GM12872 (cell line): ENCODE data around the gene SCN4A.
"Not testable (repeated sequence)": the region's sequence is repeated elsewhere in the genome, so short reads cannot be mapped to it uniquely, and the experiment has no call there.

ENCODE experiments used
- TF ChIP-seq, protein P1 (sequence below): IDR thresholded peaks from 3 replicates; pipeline ENCODE4 v1.5.1; 2011; ENCODE audit warnings: low read depth, mild to moderate bottlenecking, low read length, moderate library complexity; ENCODE audit not compliant: insufficient read depth

SCN4A gene

DNA sequence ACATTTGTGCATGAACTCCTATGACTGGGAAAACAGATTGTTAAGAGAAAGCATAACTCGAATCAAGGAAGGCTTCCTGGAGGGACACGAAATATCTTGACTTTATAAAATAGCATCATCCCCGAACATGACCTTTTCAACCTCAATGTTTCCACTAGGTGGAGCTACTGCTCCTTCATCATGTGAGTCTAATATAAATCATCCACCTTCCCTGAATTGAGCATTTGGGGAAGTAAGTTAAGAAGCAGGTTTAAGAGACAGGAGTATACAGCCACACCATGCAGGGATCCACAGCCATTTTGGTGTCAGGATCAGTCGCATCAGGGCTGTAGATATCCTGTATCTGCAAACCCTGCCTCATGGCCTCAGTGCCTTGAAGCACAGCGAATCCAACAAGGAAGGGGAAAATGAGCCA lies 68.9 kb downstream of the SCN4A start:
- TF ChIP-seq, protein P1, sequence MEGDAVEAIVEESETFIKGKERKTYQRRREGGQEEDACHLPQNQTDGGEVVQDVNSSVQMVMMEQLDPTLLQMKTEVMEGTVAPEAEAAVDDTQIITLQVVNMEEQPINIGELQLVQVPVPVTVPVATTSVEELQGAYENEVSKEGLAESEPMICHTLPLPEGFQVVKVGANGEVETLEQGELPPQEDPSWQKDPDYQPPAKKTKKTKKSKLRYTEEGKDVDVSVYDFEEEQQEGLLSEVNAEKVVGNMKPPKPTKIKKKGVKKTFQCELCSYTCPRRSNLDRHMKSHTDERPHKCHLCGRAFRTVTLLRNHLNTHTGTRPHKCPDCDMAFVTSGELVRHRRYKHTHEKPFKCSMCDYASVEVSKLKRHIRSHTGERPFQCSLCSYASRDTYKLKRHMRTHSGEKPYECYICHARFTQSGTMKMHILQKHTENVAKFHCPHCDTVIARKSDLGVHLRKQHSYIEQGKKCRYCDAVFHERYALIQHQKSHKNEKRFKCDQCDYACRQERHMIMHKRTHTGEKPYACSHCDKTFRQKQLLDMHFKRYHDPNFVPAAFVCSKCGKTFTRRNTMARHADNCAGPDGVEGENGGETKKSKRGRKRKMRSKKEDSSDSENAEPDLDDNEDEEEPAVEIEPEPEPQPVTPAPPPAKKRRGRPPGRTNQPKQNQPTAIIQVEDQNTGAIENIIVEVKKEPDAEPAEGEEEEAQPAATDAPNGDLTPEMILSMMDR, result peak; percentile 39; the same call in 1 of the 3 replicates

DNA sequence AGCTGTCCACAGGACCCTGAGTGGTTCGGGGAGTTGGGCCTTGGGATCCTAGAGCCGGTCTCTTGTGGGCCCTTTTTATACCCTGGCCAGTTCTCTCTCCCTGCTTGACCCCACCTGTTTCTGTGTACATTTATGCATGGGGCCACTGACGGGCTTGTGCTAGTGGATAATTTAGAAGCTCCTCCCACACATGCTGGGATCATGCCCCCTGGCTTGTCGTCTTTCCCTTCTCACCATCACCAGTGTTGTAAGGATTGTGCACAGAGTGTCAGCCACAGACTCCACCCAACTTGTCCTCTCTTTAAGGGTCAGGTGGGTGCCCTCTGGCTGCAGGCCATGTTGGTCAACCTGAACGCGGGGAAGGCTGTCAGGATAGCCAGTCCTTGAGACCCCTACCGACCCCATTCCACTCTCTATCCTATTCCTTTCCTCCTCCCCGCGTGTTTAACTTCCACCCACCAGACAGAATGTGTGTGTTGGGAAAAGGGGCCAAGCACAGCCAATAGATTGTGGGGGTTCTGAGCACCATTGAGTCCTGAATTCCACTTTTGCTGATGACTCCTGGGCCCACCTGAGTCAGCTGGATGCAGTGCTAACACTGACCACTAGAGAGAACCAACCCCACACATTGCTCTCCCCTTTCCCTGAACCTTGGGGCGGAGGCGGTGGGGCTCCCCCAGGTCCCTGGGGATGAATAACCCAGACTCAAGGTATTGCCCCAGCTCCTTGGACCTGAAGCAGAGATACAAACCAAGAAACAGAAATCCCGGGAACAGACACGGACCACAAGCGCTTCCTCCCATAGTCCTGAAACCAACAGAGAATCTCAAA lies 76.0 kb downstream of the SCN4A start, which contains the start of gene CSH1:
Gene CSH1 (minus strand): TSS at position 51 of the 831 bp plus-strand sequence. CDS start 63 bp downstream, outside the sequence.
- TF ChIP-seq, protein P1, result not testable (repeated sequence)

DNA sequence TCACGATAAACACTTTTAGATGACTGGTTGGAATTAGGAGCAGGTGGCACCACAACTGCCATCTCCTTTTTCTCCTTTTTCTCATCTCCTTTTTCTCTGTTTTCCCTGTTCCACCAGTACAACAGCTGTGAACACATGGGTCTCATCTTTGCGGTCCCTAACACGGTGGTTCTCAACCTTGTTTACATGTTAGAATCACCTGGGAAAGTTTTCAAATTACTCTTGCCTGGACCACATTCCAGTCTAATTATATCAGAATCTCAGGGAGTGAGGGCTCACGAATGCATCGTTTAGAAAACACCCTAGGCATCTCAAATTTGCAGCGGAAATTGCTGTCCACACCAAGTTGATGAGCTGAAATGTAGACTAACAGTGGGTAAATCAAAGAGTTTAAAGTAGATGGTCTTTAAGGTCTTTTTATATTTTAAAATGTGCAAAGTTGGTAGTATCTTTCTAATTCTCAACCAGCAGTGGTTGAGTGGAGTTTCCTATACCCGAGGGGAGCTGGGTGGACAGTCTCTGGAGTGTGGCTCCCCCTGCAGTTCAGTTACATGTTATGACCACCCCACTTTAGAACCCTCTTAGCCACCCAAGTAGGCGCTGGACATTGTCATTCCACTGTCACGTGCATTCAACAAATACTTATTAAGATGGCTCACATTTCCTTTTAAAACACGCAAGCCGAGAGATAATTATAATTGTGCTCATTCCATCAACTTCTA lies 80.2 kb downstream of the SCN4A start:
- TF ChIP-seq, protein P1, result peak; percentile 33

DNA sequence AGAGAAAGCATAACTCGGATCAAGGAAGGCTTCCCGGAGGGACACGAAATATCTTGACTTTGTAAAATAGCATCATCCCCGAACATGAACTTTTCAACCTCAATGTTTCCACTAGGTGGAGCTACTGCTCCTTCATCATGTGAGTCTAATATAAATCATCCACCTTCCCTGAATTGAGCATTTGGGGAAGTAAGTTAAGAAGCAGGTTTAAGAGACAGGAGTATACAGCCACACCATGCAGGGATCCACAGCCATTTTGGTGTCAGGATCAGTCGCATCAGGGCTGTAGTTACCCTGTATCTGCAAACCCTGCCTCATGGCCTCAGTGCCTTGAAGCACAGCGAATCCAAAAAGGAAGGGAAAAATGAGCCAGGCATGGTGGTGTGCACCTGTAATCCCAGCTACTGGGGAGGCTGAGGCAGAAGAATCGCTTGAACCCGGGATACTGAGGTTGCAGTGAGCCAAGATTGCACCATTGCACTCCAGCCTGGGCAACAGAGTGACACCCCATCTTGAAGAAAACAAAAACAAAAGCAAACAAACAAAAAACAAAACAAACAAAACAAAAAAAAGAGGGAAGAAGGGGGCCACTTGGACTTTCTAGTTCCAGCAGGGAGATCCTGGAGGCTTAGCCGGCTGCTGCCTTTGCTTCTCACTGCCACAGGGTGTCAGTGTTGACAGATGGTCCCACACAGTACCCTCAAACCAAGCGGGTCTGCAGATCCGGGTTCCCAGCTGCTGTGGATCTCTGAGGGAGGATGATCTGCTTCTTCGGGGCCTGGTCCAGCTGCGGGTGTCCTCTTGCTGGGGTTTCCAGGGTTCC lies 83.5 kb downstream of the SCN4A start:
- TF ChIP-seq, protein P1, result peak; percentile 62
